Measurements from ENCODE around the gene CSAD. TPM values are rescaled to one million over a fixed set of nuclear protein-coding genes. Genes with fewer than 3 reads are reported as not detected.

Gene CSAD
- total and polyA plus RNA-seq, 3 donors from 2014 or later = 34.9 to 93.7 (median 73.9) TPM

Small RNA genes within 50 kb of the gene (small RNA-seq; reads per million reads assigned to genes)
- 0 reads per million in 2 donors for gene HIGD1AP1
- 0 reads per million in 2 donors for gene RNU6-333P

Other genes starting within 250 kb of the CSAD start
- 10 to 100 TPM; 20.2 to 35.9 TPM for gene KRT18, start 231.8 kb downstream of the CSAD start, total RNA-seq
- gene KRT18, start 231.8 kb downstream of the CSAD start, polyA plus RNA-seq (ENCODE audit: insufficient read depth, low read depth, low replicate concordance) = 51.9 TPM
- gene EIF4B, start 174.5 kb downstream of the CSAD start, total RNA-seq = 100 to 1,000 TPM; 219 to 305 TPM
- 249 TPM for gene EIF4B, start 174.5 kb downstream of the CSAD start, polyA plus RNA-seq (ENCODE audit: insufficient read depth, low read depth, low replicate concordance)
- gene TNS2, start 130.9 kb downstream of the CSAD start, total RNA-seq = 100 to 1,000 TPM; 108 to 138 TPM
- gene TNS2, start 130.9 kb downstream of the CSAD start, polyA plus RNA-seq (ENCODE audit: insufficient read depth, low read depth, low replicate concordance) = 47.0 TPM
- gene SPRYD3, start 101.5 kb downstream of the CSAD start, total RNA-seq = 10 to 100 TPM; 27.7 to 29.5 TPM
- 29.5 TPM for gene SPRYD3, start 101.5 kb downstream of the CSAD start, polyA plus RNA-seq (ENCODE audit: insufficient read depth, low read depth, low replicate concordance)
- 100 to 1,000 TPM; 121 to 261 TPM for gene IGFBP6, start 83.3 kb downstream of the CSAD start, total RNA-seq
- gene IGFBP6, start 83.3 kb downstream of the CSAD start, polyA plus RNA-seq (ENCODE audit: insufficient read depth, low read depth, low replicate concordance) = 185 TPM
- gene SOAT2, start 77.4 kb downstream of the CSAD start, total RNA-seq = under 1 TPM in 1 of 2 donors, not detected in 1; 0.19 TPM
- 0.25 TPM for gene SOAT2, start 77.4 kb downstream of the CSAD start, polyA plus RNA-seq (ENCODE audit: insufficient read depth, low read depth, low replicate concordance)
- gene ZNF740, start 203 bp downstream of the CSAD start, total RNA-seq = 10 to 100 TPM; 19.8 to 27.2 TPM
- gene ZNF740, start 203 bp downstream of the CSAD start, polyA plus RNA-seq (ENCODE audit: insufficient read depth, low read depth, low replicate concordance) = 15.6 TPM
- 1 to 10 TPM in 1 of 2 donors, under 1 TPM in 1; 0.24 to 1.2 TPM for gene ITGB7, start 26.3 kb upstream of the CSAD start, total RNA-seq
- 3.7 TPM for gene ITGB7, start 26.3 kb upstream of the CSAD start, polyA plus RNA-seq (ENCODE audit: insufficient read depth, low read depth, low replicate concordance)
- gene RARG, start 51.3 kb upstream of the CSAD start, total RNA-seq = 10 to 100 TPM; 12.1 to 12.5 TPM
- gene RARG, start 51.3 kb upstream of the CSAD start, polyA plus RNA-seq (ENCODE audit: insufficient read depth, low read depth, low replicate concordance) = 13.6 TPM
- 10 to 100 TPM; 16.5 to 24.5 TPM for gene ESPL1, start 87.4 kb upstream of the CSAD start, total RNA-seq
- 30.5 TPM for gene ESPL1, start 87.4 kb upstream of the CSAD start, polyA plus RNA-seq (ENCODE audit: insufficient read depth, low read depth, low replicate concordance)
- gene PFDN5, start 114.6 kb upstream of the CSAD start, total RNA-seq = 100 to 1,000 TPM; 430 to 494 TPM
- gene PFDN5, start 114.6 kb upstream of the CSAD start, polyA plus RNA-seq (ENCODE audit: insufficient read depth, low read depth, low replicate concordance) = 797 TPM
- 100 to 1,000 TPM; 106 to 117 TPM for gene MYG1, start 118.8 kb upstream of the CSAD start, total RNA-seq
- gene MYG1, start 118.8 kb upstream of the CSAD start, polyA plus RNA-seq (ENCODE audit: insufficient read depth, low read depth, low replicate concordance) = 287 TPM
- 100 to 1,000 TPM in 1 of 2 donors, 10 to 100 TPM in 1; 98.0 to 110 TPM for gene AAAS, start 140.7 kb upstream of the CSAD start, total RNA-seq
- 79.3 TPM for gene AAAS, start 140.7 kb upstream of the CSAD start, polyA plus RNA-seq (ENCODE audit: insufficient read depth, low read depth, low replicate concordance)
- gene SP7, start 155.4 kb upstream of the CSAD start, total RNA-seq = 1 to 10 TPM in 1 of 2 donors, under 1 TPM in 1; 0.56 to 1.2 TPM
- gene SP7, start 155.4 kb upstream of the CSAD start, polyA plus RNA-seq (ENCODE audit: insufficient read depth, low read depth, low replicate concordance) = 2.3 TPM
- gene SP1, start 199.3 kb upstream of the CSAD start, total RNA-seq = 10 to 100 TPM; 75.4 to 86.0 TPM
- 58.6 TPM for gene SP1, start 199.3 kb upstream of the CSAD start, polyA plus RNA-seq (ENCODE audit: insufficient read depth, low read depth, low replicate concordance)
- gene AMHR2, start 242.9 kb upstream of the CSAD start, total RNA-seq = 10 to 100 TPM; 39.0 to 42.1 TPM
- gene AMHR2, start 242.9 kb upstream of the CSAD start, polyA plus RNA-seq (ENCODE audit: insufficient read depth, low read depth, low replicate concordance) = 33.9 TPM

All from testis (tissue), 3 donors.